Pancreas (tissue), 10 donors: ENCODE data around the gene SLC12A3. TPM values are rescaled to one million over a fixed set of nuclear protein-coding genes. Genes with fewer than 3 reads are reported as not detected.

Source experiments
- ATAC-seq, 4 donors: fragments of 200-7000 bp; cut with Tn5 transposase; one replicate each; pipeline versions ENCODE4 v1.8.0 to v1.9.1; 2020; ENCODE audit warnings: mild to moderate bottlenecking in 4 of 4, moderate library complexity in 4 of 4
- DNase-seq, 6 donors: peaks; one replicate each; pipeline ENCODE4 v3.0.0-alpha.2; 2020
- FAIRE-seq: peaks from 2 replicates; lab custom pipeline; 2012; peaks lifted over from hg19 to GRCh38; lab: Jason Lieb, UNC
- H3K27ac ChIP-seq, 4 donors: fragments of 200-600 bp; sonication (generic); 1 replicate in 3 of 4; 2 replicates in 1 of 4; pipeline versions ENCODE4 v1.5.0 to v1.8.0; 2020
- H3K27me3 ChIP-seq, 4 donors: fragments of 200-600 bp; one replicate each; pipeline ENCODE4 v1.8.0; 2021
- H3K36me3 ChIP-seq, 3 donors: fragments of 200-600 bp; sonication (generic) in 1 of 3; one replicate each; pipeline versions ENCODE4 v1.5.0 to v1.8.0; 2020 to 2021
- H3K4me1 ChIP-seq, 3 donors: fragments of 200-600 bp; one replicate each; pipeline ENCODE4 v1.8.0; 2021
- H3K4me3 ChIP-seq, 4 donors: fragments of 200-600 bp; sonication (generic) in 2 of 4; one replicate each; pipeline versions ENCODE4 v1.5.0 to v1.8.0; 2020 to 2021
- H3K9me3 ChIP-seq, 4 donors: fragments of 200-600 bp; one replicate each; pipeline ENCODE4 v1.8.0; 2021
- CTCF ChIP-seq, 4 donors: fragments of 200-600 bp; sonication (generic) in 3 of 4; IDR thresholded peaks; one replicate each; pipeline versions ENCODE4 v1.5.0 to v1.8.0; 2021; ENCODE audit warnings: antibody characterized with exemption in 4 of 4
- WGBS, 2 donors: extraction: QIAGEN DNeasy Blood & Tissue Kit; methylation state at CpG; one replicate each; pipeline ENCODE4 v1.1.7; 2013; 5-methylcytosine and 5-hydroxymethylcytosine counted together
- intact Hi-C, 3 donors: fragments of 100-400 bp; cut with DNase I; formaldehyde crosslinking; loops; one replicate each; pipeline versions ENCODE4 v1.11.1 to v1.14.2; 2022
- polyA plus RNA-seq, 2 donors: library from polyadenylated mRNA; stranded (reverse); fragments of 200-250 nt; gene quantifications; one replicate each; pipeline ENCODE4 v1.2.3, GENCODE V29; 2013
- total RNA-seq, 6 donors: library from RNA; stranded (reverse); fragmentation: NEBNext Ultra II Directional in 4 of 6; extraction: Animal tissue kit (Norgen Biotek cat#: 25700) in 4 of 6; gene quantifications; one replicate each; pipeline versions ENCODE4 v1.2.1 to v1.2.4, GENCODE V29; 2021 to 2023
- donor health status: healthy with polysubstance abuse.
- donor health status: DM: no; HTN: no; CAD: no; lungs with moderate emphysema.
- donor health status: DM: no; HTN: no; CAD: no.
- donor health status: control.
- donor health status: control.
- donor health status: Bipolar disorder and iron deficiency.
- donor health status: DM: yes; HTN: yes; CAD: no.
- donor health status: DM: no; HTN: no; CAD: no.
- donor health status: DM: no; HTN: no; CAD: no.
- donor health status: DM: yes; HTN: yes; CAD: no.

Gene SLC12A3
- total and polyA plus RNA-seq, 8 donors: 0.04 to 0.12 (median 0.06) TPM; not detected in 1

DNA sequence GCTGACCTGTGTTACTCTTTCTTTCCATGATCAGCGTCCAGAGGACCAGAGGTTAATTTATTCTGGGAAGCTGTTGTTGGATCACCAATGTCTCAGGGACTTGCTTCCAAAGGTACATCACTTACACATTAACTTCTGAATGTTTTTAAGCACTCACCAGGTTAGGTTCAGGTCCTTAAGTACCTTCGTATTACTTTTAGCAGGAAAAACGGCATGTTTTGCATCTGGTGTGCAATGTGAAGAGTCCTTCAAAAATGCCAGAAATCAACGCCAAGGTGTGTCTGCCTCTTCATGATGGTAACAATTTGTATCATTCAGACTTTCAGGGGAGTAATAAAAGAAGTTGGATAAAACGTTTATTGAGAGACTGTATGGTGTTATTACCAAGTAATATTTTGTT is 70.2 kb downstream of the SLC12A3 start:
- intact Hi-C loops: no loop called here
- no peaks in the 10 kb centered on the region for H3K9me3 ChIP-seq
- ATAC-seq (no peak), DNase-seq (no peak), FAIRE-seq (no peak)
- H3K27ac ChIP-seq: peak overlapping the region in 1 of 4 donors; percentile 99
- WGBS, 2 donors: 10 to 12% methylated on average over 5 of the region's 5 CpGs
- H3K4me3 ChIP-seq: peak overlapping the region; percentile 99 to 100 (median 99)
- H3K36me3 ChIP-seq: peaks cover 13 to 69% (median 44%) of the 10 kb centered on the region in 3 donors
- peaks cover 18 to 65% (median 19%) of the 10 kb centered on the region in 3 donors for H3K4me1 ChIP-seq
- TF ChIP-seq CTCF (IDR thresholded peaks at IDR 0.05): no peak
- H3K27me3 ChIP-seq: no peaks in the 10 kb centered on the region

DNA sequence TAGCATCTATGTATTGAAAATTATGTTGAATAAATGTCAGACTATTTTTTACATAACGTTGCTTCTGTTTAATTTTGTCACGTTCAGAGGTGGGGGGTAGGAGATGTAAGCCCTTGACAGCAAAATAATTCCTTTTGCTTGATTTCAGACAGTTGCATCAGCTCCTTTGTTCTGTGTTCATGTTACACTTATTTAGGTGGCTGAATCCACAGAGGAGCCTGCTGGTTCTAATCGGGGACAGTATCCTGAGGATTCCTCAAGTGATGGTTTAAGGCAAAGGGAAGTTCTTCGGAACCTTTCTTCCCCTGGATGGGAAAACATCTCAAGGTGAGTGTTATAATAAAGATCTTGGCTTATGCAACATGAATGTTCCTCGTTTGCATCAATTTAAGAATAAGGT is 71.5 kb downstream of the SLC12A3 start:
- Histone ChIP-seq H3K9me3 (no peaks in the 10 kb centered on the region), H3K27me3 (no peaks in the 10 kb centered on the region), H3K4me3 (peak overlapping the region in 3 of 4 donors; percentile 99 to 100 (median 99)), H3K4me1 (peaks cover 14 to 57% (median 24%) of the 10 kb centered on the region in 3 donors), H3K36me3 (peaks cover 21 to 82% (median 57%) of the 10 kb centered on the region in 3 donors), H3K27ac (no peak overlapping the region)
- FAIRE-seq (no peak), DNase-seq (no peak), ATAC-seq (no peak)
- intact Hi-C loops: no loop called here
- no peak for TF ChIP-seq CTCF (IDR thresholded peaks at IDR 0.05)
- WGBS, 2 donors: 34% methylated on average over 5 of the region's 5 CpGs

GRCh38 chr16:56936950-56937349 is 71.9 kb downstream of the SLC12A3 start:
- Histone ChIP-seq H3K9me3 (no peaks in the 10 kb centered on the region), H3K36me3 (peaks cover 21 to 87% (median 61%) of the 10 kb centered on the region in 3 donors), H3K27me3 (no peaks in the 10 kb centered on the region), H3K27ac (no peak overlapping the region), H3K4me3 (peak overlapping the region in 3 of 4 donors; percentile 99 to 100 (median 99)), H3K4me1 (peaks cover 16 to 60% (median 28%) of the 10 kb centered on the region in 3 donors)
- 34 to 38% methylated on average over 5 of the region's 5 CpGs for WGBS, 2 donors
- DNase-seq (no peak), FAIRE-seq (no peak), ATAC-seq (no peak)
- intact Hi-C loops: no loop called here
- no peak for TF ChIP-seq CTCF (IDR thresholded peaks at IDR 0.05)

- H3K36me3 ChIP-seq: peaks cover 21 to 100% (median 79%) of the 10 kb centered on the region in 3 donors
- H3K4me3 ChIP-seq: peak overlapping the region in 3 of 4 donors; percentile 1 to 29 (median 20)
- H3K27me3 ChIP-seq: no peaks in the 10 kb centered on the region
- intact Hi-C loops: no loop called here
- H3K27ac ChIP-seq: no peak overlapping the region
- ATAC-seq (peak; percentile 2 to 25 (median 18)), DNase-seq (no peak), FAIRE-seq (no peak)
- no peak for TF ChIP-seq CTCF (IDR thresholded peaks at IDR 0.05)
- no peaks in the 10 kb centered on the region for H3K9me3 ChIP-seq
- 32 to 38% methylated on average over 8 of the region's 8 CpGs for WGBS, 2 donors
- H3K4me1 ChIP-seq: peaks cover 20 to 66% (median 37%) of the 10 kb centered on the region in 3 donors
Observed at GRCh38 chr16:56938664-56939513, 73.9 kb downstream of the SLC12A3 start.
